Peyer's patch (tissue), 4 donors: ENCODE data around the gene UNC13D.

Experiments used
- CTCF ChIP-seq, 6 experiments: fragments of 450-650 bp in 4 of 6; fragments of 200-600 bp in 2 of 6; sonication (generic) in 1 of 6; IDR thresholded peaks; one replicate each; pipeline ENCODE4 v1.5.1; 2017 to 2019; ENCODE audit warnings: antibody characterized with exemption in 6 of 6, mild to moderate bottlenecking in 3 of 6, moderate library complexity in 1 of 6
- POLR2A ChIP-seq, 2 donors: fragments of 450-650 bp; IDR thresholded peaks; one replicate each; pipeline ENCODE4 v1.5.1; 2017; ENCODE audit warnings: antibody characterized with exemption in 2 of 2, mild to moderate bottlenecking in 2 of 2, moderate library complexity in 2 of 2

- TF ChIP-seq CTCF (IDR thresholded peaks at IDR 0.05) (no peak), POLR2A (IDR thresholded peaks at IDR 0.05) (no peak)
These were observed 45.2 kb upstream of the UNC13D start for GRCh38 chr17:75889454-75889853.
